GM21717 (cell line): Measurements from ENCODE around the gene NAP1L4.
"Not testable (repeated sequence)": the region's sequence is repeated elsewhere in the genome, so short reads cannot be mapped to it uniquely, and the experiment has no call there.

ENCODE experiments used
- ATAC-seq: cut with Tn5 transposase; IDR thresholded peaks from one replicate; pipeline ENCODE4 v1.9.1; 2021; ENCODE audit warnings: mild to moderate bottlenecking, moderate library complexity; ENCODE audit not compliant: unreplicated experiment

Gene NAP1L4

DNA sequence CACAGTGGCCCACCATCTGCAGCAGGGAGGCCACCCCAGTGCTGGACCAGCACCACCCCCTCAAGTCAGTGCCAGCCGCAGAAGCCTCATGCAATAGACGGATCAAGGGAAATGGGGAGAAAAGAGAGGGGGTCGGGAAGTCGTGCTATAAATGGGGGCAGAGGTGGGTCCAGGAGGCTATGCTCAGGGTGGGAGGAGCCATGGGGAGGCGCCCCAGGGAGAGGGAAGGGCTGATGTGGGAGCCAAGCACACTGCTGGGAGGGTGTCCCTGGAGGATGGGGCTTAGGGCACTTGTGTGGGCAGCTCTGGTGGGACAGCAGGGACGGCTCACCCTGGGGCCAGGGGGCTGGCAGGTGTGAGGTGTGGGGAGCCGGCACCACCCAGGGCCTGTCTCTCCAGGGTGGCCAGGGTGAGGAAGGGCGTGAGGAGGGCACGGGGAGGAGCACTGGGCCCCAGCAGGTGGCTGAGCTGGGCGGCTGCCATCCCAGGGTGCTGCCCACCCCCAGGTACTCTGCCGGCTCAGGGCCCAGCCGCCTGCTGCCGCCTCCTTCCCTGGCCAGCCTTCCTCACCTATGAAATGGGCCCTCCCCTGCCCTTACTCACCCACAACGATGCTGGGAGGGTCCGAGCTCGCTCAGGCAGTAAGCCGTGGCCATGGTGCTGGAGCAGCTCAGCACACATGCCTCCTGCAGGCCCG lies 80.9 kb downstream of the NAP1L4 start:
- ATAC-seq: no peak

DNA sequence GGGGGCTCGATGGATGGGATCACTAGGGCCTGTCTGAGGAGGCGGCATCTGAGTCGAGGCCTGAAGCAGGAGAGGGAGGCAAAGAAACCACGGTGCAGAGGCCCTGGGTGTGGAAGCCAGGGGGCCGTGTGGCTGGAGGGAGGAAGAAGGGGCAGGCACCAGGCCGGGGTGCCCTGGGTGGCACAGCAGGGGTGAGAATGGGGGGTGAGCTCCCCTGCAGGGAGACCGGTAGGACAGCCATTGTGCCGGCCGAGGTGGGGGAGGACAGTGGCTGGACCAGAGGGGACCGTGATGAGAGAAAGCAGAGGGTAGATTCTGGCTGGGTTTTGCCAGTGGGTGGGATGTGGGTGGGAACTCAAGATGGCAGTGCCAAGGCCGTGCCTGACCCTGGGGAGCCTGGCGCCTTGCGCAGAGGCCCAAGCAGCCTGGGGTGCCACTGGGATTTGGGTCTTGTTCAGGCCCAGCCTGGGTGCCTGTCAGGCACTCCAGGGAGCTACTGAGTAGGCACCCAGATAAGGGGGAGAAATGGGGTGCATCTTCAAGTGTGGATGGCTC lies 81.7 kb downstream of the NAP1L4 start:
- no peak for ATAC-seq

DNA sequence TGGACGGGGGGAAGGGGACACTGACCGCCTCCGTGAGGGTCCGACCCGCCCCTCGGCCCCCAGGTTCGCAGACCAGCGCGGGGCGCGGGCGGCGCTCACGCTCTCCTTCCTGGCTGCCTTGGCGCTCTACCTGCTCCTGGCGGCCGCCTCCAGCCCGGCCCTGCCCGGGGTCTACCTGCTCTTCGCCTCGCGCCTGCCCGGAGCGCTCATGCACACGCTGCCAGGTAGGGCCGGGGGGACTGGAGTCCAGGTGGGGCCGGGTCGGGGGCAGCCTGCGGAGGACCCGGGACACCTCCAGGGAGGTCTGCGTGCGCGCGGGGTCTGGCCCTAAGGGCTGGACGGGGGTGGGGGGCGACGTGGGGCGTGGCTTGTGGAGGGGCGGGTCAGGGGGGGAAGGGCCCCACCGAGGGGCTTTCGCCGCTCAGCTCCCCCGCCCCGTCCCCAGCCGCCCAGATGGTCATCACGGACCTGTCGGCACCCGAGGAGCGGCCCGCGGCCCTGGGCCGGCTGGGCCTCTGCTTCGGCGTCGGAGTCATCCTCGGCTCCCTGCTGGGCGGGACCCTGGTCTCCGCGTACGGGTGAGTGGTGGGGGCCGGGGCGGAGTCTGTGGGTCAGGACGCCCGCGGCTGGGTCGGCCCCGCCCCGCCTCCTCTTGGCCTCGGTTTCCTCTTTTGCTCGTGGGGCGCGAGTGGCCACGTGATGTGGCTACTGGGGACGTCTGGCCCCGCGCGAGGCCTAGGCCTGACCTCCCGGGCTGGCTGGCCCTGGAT lies 82.8 kb downstream of the NAP1L4 start:
- no peak for ATAC-seq

DNA sequence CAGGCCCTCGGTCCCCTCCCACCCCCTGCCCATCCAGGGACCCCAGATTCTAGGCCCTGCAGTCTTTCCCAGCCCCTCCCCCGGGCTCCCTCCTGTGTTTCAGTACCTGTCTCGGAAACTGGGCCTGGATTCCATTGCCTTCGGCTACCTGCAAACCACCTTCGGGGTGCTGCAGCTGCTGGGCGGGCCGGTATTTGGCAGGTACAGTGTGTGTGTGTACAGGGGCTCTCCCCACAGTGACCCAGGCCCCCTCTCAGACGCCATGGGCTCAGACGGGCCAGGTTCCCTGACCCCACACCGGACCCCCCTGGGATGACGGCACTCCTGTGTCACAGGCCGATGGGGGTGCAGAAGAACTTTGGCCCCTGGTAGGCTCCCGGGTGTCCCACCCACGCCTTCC lies 84.0 kb downstream of the NAP1L4 start:
- ATAC-seq: no peak

DNA sequence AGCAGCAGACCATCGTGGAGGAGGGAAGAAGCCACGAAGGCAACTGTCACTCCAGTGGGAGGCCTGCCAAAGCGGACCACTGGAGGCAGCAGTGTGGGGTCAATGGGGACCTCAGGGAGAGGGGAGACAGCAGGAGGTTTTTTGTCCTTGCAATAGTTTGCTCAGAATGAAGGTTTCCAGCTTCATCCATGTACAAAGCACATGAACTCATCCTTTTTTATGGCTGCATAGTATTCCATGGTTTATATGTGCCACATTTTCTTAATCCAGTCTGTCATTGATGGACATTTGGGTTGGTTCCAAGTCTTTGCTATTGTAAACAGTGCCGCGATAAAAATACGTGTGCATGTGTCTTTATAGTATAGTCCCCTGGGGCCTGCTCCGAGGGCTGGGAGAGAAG lies 86.8 kb downstream of the NAP1L4 start:
- ATAC-seq: not testable (repeated sequence)

DNA sequence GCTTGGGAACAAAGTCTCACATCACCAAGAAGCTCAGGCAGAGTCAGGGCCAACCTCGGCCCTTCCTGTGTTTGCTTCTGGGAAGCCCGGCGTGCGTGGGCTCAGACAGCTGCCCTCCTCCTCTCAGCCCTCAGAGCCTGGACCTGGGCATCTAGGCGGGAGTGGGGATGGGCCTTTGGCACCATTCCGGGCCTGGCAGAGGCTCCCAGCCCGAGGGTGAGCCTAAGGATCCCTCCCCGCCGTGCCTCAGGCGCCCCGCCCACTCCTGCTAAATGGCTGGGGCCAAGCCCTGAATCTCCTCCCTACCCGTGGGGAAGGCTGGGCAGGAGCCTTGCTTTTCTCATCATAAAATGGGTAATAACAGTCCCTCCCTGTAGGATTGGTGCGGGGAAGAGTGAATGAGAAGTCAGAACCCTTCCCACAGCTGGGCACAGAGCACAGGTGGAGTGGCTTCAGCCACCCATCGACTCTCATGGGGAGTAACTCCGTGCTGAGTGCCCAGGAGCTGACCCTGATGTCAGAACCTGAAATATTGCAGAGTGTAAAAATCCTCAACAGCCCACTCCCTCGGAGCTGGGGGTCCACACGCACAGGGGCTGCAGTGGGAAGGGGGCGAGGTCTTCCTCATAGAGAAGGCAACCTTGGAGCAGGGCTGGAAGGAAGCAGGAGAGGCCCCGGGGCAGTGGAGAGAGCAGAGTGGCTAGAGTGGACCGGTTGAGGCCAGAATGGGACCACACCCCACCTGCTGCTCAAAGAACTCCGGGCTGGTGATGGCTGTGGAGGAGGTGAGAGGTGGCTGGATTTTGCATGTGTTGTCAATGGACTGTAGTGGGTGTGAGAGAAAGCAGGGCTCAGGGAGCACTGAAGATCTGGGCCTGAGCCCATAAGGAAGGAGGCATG lies 87.7 kb downstream of the NAP1L4 start:
- ATAC-seq: no peak

DNA sequence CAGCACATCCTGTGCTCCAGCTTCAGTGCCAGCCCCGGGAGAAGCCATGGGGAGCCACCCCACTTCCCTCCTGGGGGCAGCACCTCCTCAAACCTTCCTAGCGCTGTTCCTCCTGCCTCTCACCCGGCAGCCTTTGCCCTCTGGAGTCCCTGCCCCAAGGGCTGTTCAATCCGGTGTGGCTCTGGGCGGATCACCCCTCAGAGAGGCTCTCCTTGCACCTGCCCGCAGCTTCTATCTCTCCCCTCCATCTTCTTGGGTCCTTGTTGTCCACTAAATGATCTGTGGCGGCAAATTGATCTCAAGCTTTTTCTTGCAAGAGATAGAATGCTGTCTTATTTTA lies 88.5 kb downstream of the NAP1L4 start:
- ATAC-seq: no peak

DNA sequence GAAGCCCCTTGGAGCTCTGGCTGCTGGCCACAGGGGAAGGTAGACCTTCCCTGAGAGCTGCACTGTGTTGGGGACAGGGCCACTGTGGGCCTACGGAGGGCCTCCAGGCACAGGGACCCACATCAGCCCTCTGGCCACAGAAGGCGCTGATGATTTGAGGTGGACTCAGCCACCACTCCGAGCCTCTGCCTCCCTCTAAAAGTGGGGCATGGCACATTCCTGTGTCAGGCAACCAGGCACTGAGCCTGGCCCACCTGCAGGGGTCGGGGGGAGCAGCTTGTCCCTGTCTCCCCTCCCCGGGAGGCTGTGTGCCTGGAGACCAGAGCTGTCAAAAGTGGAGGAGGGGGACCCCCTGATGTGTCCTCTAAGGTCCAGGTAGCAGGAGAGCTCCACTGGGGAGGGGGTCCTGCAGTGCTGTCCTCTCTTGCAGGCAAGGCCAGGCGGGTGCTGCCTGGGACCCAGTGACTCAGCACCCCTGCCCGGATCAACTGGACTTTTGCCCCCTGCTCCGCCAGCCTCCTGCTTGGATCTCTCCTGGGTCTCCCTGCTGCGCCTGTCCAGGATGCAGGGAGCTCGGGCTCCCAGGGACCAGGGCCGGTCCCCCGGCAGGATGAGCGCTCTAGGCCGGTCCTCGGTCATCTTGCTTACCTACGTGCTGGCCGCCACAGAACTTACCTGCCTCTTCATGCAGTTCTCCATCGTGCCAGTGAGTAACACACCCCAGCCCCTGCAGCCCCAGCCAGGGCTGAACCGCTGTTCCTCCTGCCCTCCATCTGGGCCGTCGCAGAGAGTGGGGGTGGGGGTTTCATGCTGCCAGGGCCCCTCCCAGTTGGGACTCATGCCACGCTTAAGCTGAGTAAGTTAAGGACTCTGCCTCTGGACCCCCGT lies 89.1 kb downstream of the NAP1L4 start:
- no peak for ATAC-seq

DNA sequence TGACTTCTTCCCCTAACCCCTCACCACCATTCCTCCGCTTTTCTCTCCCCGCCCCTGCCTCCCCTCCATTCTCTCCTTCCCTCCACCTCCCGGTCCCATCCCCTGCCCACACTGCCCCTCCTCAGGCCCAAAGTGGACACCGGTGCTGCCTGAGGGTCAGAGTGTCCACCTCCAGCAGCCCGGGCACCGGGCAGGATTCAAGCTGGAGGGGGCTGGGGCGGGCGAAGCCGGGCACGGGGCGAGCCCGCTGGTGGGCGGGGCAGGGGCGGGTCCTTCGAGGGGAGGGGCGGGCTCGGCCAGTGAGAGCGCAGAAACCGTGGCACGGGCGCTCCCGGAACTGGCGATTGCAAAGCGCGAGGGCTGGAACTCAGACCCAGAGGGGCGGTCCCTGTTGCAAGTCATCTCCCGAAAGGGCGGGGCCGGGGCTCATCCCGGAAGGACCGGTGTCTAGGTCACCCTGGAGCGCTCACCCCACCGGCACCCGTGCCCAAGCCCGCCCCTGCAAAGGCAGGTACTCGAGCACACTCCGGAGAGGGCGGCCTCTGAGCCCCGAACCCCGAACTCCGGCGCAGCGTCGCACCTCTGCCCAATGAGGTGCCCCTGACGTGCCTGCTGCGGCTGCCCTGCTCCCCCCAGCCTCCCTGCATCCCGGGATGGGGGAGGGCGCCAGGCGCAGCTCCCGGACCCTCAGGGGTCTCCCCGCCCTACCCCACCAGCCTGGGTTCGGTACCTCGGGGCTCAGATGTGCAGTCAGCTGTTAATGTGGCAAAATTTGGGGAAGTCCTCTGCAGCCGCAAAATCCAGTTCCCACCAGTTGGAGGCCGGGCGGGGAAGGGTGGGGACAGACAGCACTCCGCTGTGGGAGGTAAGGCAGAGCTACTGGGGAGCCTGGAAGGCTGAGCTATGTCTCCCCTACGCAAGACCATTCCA lies 90.0 kb downstream of the NAP1L4 start:
- ATAC-seq: peak; percentile 93

DNA sequence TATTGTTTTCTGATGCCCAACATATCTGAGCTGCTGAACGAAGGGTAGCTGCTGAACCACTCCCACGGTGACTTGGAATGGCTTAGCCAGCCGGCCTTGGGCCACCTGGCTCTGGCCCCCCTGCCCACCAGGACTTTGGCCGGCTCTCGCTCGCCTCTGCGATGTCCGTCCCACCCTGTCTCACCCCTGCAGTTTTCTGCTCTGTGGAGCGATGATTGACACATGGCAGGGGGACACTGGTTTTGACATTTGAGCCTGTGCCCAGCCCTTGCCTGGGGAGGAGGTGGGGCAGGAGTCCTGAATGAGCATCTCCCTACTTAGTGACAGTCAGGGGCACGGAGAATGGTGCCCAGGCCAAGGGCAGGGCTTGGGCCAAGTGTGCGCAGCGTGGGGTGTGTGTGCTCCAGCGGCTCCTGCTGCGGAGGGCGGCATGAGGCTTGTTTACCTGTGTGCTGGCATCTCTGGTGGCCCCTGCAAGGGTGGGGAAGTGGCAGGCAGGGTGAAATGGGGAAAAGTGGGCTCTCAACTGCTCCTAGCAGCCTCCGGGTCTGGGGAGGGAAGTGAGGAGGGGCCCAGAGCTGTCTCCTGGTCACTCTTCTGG lies 90.8 kb downstream of the NAP1L4 start:
- ATAC-seq: no peak

DNA sequence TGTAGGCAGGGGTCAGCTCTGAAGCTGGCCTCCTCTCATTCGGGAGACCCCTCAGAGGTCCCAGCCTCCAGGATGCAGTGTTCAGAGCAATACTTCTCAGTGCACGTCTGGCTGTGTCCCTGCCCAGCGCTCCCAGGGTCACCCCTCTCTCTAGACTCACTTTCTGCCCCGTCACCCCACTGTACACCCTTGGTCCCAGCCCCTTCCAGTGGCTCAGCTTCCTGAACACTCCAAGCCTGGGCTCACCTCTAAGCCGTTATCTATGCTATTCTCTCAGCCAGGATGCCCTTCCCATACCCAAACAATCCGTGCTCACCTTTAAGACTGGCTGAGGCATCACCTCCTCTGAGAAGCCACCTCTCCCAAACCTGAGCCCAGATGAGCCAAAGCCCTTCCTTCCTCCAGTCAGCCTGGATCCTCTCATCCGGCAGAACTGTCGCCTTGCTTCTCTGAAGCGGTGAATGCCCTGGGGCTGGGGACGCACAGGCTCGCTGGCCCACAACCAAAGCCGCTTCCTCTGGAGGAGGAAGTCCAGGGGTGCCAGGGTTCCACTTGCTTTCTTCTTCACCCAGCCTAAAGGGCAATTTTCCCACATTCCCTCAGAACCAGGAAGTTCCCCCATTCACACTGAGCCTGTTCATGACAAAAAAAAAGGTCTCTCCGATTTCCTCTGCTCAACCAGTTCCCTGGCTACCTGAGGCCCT lies 92.9 kb downstream of the NAP1L4 start:
- no peak for ATAC-seq

DNA sequence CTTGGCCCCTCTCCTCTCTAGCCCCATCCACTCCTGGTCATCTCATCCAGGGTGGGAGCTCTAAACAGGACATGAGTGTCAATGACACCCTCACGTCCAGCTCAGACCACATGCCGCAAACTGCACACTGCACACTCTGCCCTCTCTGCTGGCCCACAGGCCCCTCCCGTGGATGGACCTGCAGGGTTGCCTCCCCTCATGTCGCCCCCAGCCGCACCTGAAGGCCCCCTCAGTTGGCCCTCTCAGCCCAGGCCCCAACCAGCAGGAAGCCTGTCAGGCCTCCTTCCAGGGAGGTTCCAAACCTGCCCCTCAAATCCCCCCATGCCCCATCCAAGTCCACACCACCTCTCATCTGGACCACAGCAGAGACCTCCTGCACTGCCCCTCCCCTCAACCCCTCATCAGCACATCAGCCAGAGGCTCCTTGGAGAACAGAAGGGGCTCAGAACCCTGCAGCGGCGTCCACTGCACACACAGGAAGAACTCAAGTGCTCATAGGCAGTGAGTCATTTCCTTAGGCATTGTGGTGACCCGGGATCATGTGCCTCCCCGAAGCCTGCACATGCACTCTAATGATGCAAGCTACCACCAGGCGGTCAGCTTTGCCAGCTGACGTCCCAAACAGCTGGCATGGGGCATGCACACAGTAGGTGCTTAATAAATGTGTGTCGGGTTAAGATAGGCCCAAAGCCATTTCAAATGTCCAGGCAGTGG lies 93.6 kb downstream of the NAP1L4 start:
- ATAC-seq: no peak

DNA sequence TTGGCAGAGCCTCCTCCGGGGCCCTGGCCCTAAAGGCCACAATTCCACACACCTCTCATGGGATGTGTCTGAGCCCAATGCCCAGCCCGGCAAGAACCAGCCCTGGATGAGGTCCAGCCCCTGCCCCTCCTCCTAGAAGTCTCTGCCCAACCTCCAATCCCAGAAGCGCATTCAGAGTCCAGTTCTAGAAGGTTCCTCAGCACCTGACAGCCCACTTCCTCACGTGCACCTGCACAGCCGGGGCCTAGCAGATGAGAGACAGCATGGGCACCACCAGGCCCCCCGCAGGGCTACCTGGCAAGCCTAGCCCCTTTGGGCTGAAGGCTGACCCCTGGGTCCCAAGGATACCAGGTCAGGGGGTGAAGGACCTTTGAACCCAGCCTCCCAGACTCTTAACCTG lies 95.1 kb downstream of the NAP1L4 start:
- no peak for ATAC-seq

DNA sequence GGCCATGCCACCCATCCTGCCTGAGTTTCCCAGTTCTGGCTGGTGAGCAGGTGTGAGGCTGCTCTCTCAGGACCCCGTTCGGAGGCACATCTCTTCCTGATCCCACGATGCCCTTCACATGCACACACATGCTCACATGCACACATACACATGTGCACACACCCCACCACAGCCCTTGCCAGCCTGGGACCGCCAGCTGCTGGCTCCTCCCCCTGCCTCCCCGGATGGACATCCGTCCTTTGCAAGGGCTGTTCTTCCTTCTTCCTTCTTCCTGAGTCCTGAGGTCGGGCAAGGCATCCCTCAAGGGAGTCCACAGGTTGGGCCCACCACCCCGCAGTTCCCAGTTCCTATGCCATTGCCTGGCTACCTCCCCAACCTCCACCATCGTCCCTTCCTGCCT lies 96.1 kb downstream of the NAP1L4 start:
- no peak for ATAC-seq
